Neuron (in vitro differentiated cells): ENCODE measurements around the gene TAF11L6.
"Not testable (repeated sequence)": the region's sequence is repeated elsewhere in the genome, so short reads cannot be mapped to it uniquely, and the experiment has no call there.

ENCODE experiments used
- H2AFZ ChIP-seq: one replicate; pipeline ENCODE4 v1.6.1; 2013; ENCODE audit warnings: low read depth, mild to moderate bottlenecking, inconsistent platforms, low read length, moderate library complexity
- H3K27me3 ChIP-seq: one replicate; pipeline ENCODE4 v1.6.1; 2013; ENCODE audit warnings: low read length; ENCODE audit not compliant: insufficient read depth
- H3K36me3 ChIP-seq: one replicate; pipeline ENCODE4 v1.6.1; 2013; ENCODE audit warnings: low read length; ENCODE audit not compliant: insufficient read depth
- H3K4me1 ChIP-seq: one replicate; pipeline ENCODE4 v1.6.1; 2013; ENCODE audit warnings: low read length; ENCODE audit not compliant: insufficient read depth
- H3K4me3 ChIP-seq: 2 replicates; pipeline ENCODE4 v1.5.1; 2013; ENCODE audit warnings: mild to moderate bottlenecking, low read length, moderate library complexity
- H3K9me3 ChIP-seq: one replicate; pipeline ENCODE4 v1.6.1; 2013; ENCODE audit warnings: low read length

Gene TAF11L6

DNA sequence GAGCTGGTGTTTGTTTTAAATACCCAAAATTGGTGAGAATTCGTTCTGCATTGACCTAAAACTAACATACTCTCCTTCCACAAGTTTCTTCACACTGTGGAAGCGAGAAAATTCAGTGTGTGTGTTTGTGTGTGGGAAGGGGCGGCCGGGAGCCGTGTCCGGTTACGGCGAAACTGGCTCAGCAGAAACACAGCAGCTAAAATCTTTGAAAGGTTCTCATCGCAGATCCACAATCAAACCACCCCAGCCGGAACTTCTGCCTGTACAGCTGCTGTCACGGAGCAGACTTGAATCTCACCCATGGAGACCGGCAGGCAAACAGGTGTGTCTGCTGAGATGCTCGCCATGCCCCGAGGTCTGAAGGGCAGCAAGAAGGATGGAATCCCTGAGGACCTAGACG is 3.5 kb upstream of the TAF11L6 start, which contains the start of gene TAF11L5:
Gene TAF11L5 (plus strand): TSS at position 301 of the 400 bp plus-strand sequence.
- not testable (repeated sequence) for H3K9me3 ChIP-seq, H3K27me3 ChIP-seq, H2AFZ ChIP-seq, H3K4me3 ChIP-seq, H3K36me3 ChIP-seq, H3K4me1 ChIP-seq

GRCh38 chr5:17526504-17526903 is 2.0 kb upstream of the TAF11L6 start:
- H3K9me3 ChIP-seq, H3K36me3 ChIP-seq, H3K4me3 ChIP-seq, H3K4me1 ChIP-seq, H3K27me3 ChIP-seq, H2AFZ ChIP-seq: not testable (repeated sequence)
